Osteocyte (in vitro differentiated cells): ENCODE data around the gene SEMA3C. TPM values are rescaled to one million over a fixed set of nuclear protein-coding genes. Genes with fewer than 3 reads are reported as not detected.

ENCODE experiments used
- DNase-seq: peaks from one replicate; pipeline ENCODE4 v3.0.0; 2021; ENCODE audit warnings: mixed read lengths; ENCODE audit not compliant: unreplicated experiment; ENCODE audit errors: extremely low spot score
- H3K27ac Mint-ChIP-seq: one replicate; pipeline ENCODE4 v1.8.0; 2021; ENCODE audit warnings: mild to moderate bottlenecking, mixed read lengths; ENCODE audit not compliant: unreplicated experiment
- H3K27me3 Mint-ChIP-seq: one replicate; pipeline ENCODE4 v1.8.0; 2021; ENCODE audit warnings: mixed read lengths; ENCODE audit not compliant: unreplicated experiment
- H3K36me3 Mint-ChIP-seq: one replicate; pipeline ENCODE4 v1.8.0; 2021; ENCODE audit warnings: mixed read lengths; ENCODE audit not compliant: unreplicated experiment
- H3K4me1 Mint-ChIP-seq: one replicate; pipeline ENCODE4 v1.8.0; 2021; ENCODE audit warnings: mixed read lengths; ENCODE audit not compliant: unreplicated experiment
- H3K4me3 Mint-ChIP-seq: one replicate; pipeline ENCODE4 v1.8.0; 2021; ENCODE audit warnings: mild to moderate bottlenecking, moderate library complexity, mixed read lengths; ENCODE audit not compliant: unreplicated experiment
- H3K9me3 Mint-ChIP-seq: one replicate; pipeline ENCODE4 v1.8.0; 2021; ENCODE audit warnings: mixed read lengths; ENCODE audit not compliant: unreplicated experiment
- total RNA-seq: library from RNA; stranded (reverse); gene quantifications from 2 replicates; pipeline ENCODE4 v1.2.1, GENCODE V29; 2021
- TF ChIP-seq, protein P1 (sequence below): fragments of 200-600 bp; sonication (generic); IDR thresholded peaks from 2 replicates; pipeline ENCODE4 v1.5.0; 2021; ENCODE audit warnings: antibody characterized with exemption, mild to moderate bottlenecking, moderate library complexity

The SEMA3C gene
- total RNA-seq, 1 donor from 2014 or later: 74.1 TPM

DNA sequence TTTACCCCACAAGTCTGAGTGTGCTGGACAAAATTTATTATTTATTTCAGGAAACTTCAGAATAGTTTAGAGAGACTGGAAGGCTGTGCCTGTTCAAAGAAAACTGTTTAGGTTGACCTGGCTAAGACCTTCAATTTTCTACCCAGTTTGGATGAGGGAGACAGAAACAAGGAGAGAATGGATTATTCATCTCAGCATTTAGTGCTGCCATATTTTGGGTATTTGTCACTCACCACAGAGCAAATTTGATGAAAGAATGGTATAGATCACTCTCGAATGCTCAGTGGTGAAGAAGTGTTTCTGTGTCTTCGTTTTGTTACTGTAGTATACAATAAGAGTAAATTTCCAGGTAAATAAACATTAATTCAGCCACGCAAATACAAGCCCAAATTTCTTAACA lies 71.8 kb downstream of the SEMA3C start:
- Mint-ChIP-seq H3K9me3 (no peaks in the 10 kb centered on the region), H3K27me3 (no peaks in the 10 kb centered on the region), H3K36me3 (peaks cover 2% of the 10 kb centered on the region), H3K27ac (no peak overlapping the region), H3K4me1 (peaks cover 41% of the 10 kb centered on the region), H3K4me3 (no peak overlapping the region)
- TF ChIP-seq, protein P1, sequence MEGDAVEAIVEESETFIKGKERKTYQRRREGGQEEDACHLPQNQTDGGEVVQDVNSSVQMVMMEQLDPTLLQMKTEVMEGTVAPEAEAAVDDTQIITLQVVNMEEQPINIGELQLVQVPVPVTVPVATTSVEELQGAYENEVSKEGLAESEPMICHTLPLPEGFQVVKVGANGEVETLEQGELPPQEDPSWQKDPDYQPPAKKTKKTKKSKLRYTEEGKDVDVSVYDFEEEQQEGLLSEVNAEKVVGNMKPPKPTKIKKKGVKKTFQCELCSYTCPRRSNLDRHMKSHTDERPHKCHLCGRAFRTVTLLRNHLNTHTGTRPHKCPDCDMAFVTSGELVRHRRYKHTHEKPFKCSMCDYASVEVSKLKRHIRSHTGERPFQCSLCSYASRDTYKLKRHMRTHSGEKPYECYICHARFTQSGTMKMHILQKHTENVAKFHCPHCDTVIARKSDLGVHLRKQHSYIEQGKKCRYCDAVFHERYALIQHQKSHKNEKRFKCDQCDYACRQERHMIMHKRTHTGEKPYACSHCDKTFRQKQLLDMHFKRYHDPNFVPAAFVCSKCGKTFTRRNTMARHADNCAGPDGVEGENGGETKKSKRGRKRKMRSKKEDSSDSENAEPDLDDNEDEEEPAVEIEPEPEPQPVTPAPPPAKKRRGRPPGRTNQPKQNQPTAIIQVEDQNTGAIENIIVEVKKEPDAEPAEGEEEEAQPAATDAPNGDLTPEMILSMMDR: no peak
- DNase-seq: no peak

DNA sequence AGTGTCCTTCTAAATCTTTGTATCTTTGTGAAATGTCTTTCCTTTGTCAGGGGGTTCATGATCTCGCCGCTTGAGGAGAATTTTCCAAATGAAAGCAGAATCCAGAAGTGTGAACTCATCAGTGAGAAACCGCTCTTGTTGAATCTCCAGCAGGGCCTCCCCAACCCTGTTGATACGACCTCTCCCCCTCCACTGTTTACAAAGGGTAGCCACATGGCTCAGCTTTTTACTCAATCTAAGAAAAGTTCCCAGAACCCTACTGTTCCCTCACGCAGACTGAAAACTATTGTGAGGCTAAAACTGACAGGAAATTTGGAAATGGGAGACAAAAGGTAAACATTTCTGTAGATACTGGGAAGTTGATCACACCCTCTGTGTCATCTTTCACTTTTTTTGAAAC lies 73.9 kb downstream of the SEMA3C start:
- Mint-ChIP-seq H3K4me1 (peaks cover 56% of the 10 kb centered on the region), H3K36me3 (peaks cover 2% of the 10 kb centered on the region), H3K4me3 (no peak overlapping the region), H3K27ac (peak overlapping the region; percentile 72), H3K9me3 (no peaks in the 10 kb centered on the region), H3K27me3 (no peaks in the 10 kb centered on the region)
- DNase-seq: no peak
- TF ChIP-seq, protein P1: no peak

DNA sequence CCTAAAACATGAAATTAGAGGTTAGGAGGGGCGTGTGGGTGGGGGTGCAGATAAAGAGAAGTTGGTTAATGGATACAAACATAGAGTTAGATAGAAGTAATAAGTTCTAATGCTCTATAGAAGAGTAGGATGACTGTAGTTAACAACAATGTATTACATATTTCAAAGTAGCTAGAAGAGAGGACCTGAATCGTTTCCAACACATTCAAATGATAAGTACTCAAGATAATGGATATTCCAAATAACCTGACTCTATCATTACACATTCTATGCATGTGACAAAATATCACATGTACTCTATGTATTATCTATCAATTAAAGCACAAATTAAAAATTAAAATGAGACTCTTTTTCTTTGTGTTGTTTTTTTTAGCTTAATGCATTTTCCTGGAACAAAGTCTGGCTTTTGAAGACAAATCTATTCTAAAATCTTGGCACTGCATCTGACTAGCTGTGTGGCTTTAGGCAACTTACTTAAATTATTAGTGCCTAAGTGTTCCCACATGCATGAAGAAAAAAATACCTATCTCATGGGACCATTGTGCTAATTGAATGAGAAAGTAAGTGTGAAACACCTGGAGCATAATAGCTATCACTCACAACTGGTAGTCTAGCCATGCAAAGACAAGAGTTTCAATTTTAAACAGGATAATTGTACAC lies 75.7 kb downstream of the SEMA3C start:
- Mint-ChIP-seq H3K27me3 (no peaks in the 10 kb centered on the region), H3K4me1 (peaks cover 54% of the 10 kb centered on the region), H3K27ac (no peak overlapping the region), H3K36me3 (peaks cover 2% of the 10 kb centered on the region), H3K9me3 (no peaks in the 10 kb centered on the region), H3K4me3 (no peak overlapping the region)
- no peak for DNase-seq
- TF ChIP-seq, protein P1: no peak

DNA sequence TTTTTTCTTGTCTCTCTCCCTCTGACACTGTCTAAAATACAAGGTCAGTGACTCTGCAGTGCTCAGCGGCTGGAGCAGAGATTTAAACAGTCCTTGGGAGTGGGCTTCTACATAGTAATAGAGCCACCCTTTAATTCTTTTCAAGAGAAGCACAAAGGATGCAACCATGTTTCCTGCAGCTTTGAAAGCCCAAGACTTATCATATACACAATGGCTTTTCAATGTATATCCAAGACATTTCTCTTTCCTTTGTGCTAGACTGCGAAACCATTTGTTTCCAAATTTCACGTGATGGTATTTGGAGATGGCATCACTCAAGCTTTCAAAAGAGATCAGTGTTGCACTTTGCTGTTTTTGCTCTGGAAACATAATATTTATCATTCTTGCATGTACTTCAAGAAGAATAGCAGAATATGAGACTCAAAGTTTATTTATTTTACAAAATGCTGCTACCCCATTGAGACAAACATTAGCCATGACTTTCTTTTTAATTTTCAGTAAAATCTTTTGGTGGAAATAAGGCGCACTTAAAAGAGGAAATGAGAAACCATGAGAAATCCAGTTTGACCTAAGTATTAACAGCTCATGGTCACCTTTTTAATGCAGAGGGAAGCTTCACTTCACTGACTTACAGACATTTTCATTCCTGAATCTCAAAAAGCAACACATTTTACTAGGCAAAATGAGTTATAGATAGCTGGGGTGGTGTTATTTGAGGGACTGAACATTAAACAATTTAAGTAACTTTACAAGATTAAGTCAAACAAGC lies 76.6 kb downstream of the SEMA3C start:
- TF ChIP-seq, protein P1: no peak
- no peaks in the 10 kb centered on the region for H3K9me3 Mint-ChIP-seq
- DNase-seq: no peak
- H3K36me3 Mint-ChIP-seq: peaks cover 6% of the 10 kb centered on the region
- no peaks in the 10 kb centered on the region for H3K27me3 Mint-ChIP-seq
- H3K4me1 Mint-ChIP-seq: peaks cover 51% of the 10 kb centered on the region
- H3K27ac Mint-ChIP-seq: peak overlapping the region; percentile 80
- H3K4me3 Mint-ChIP-seq: peak overlapping the region; percentile 5

DNA sequence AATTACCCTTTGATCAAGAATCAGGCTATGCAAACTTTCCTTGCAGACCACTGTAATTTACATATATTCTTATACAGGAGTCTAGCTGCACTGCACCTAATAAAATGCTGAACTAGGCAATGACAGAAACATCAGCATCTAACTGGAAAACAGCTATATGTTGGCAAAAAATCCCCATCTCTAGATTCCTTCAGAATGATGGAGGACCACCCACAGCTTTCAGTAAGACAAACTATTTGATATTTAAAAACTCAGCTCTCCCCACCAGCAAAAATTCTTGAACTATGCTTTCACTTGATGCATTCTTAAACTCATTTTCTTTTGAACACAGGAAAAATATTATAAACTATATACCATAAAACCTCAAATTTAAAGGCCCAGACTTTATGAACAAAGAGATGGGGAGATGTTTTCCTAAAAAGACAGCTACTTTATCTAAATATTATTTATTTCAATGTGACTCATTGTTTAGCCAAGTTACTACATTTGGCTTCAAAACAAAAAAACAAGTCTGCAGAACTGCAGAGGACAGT lies 77.4 kb downstream of the SEMA3C start:
- Mint-ChIP-seq H3K4me1 (peaks cover 48% of the 10 kb centered on the region), H3K4me3 (peak overlapping the region; percentile 5), H3K27me3 (no peaks in the 10 kb centered on the region), H3K27ac (peak overlapping the region; percentile 80), H3K9me3 (no peaks in the 10 kb centered on the region), H3K36me3 (peaks cover 4% of the 10 kb centered on the region)
- TF ChIP-seq, protein P1: no peak
- DNase-seq: no peak
